A673 (cell line): Measurements from ENCODE around the gene DDR1.

ENCODE experiments used
- EZH2 ChIP-seq: fragments of 200-600 bp; sonication (generic); IDR thresholded peaks from 2 replicates; pipeline ENCODE4 v1.6.1; 2017; ENCODE audit warnings: borderline replicate concordance, low read depth, mild to moderate bottlenecking, mixed read lengths, antibody characterized with exemption, low read length; ENCODE audit not compliant: poor library complexity, severe bottlenecking
- TF ChIP-seq, protein P1 (sequence below): fragments of 300-800, 200-600 bp; sonication (generic); conservative IDR thresholded peaks from 2 replicates; pipeline ENCODE4 v1.5.1; 2017; ENCODE audit warnings: low read depth, mild to moderate bottlenecking, antibody characterized with exemption, low read length, moderate library complexity, mixed read lengths

DNA sequence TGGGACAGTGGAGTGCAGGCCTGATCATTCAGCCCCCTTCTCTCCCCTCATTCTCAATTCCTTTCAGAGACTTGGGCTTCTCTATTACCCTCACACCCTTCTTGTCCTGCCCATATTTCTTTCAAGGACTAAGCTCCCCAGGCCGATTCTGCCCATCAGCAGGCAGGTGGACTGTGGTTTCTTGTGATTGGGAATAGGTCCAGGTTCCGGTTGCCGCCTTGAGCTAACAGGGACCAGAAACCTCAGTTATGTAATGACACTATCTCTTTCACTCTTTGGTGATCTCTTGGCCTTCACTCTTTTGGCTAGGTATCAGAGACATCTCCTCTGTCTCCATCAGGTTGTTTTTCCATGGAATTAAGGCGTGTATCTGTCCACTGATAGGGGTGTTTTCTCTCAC is 62.9 kb downstream of the DDR1 start:
- TF ChIP-seq, protein P1, sequence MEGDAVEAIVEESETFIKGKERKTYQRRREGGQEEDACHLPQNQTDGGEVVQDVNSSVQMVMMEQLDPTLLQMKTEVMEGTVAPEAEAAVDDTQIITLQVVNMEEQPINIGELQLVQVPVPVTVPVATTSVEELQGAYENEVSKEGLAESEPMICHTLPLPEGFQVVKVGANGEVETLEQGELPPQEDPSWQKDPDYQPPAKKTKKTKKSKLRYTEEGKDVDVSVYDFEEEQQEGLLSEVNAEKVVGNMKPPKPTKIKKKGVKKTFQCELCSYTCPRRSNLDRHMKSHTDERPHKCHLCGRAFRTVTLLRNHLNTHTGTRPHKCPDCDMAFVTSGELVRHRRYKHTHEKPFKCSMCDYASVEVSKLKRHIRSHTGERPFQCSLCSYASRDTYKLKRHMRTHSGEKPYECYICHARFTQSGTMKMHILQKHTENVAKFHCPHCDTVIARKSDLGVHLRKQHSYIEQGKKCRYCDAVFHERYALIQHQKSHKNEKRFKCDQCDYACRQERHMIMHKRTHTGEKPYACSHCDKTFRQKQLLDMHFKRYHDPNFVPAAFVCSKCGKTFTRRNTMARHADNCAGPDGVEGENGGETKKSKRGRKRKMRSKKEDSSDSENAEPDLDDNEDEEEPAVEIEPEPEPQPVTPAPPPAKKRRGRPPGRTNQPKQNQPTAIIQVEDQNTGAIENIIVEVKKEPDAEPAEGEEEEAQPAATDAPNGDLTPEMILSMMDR: no peak
- no peak for TF ChIP-seq EZH2
